Stimulated activated naive CD8-positive, alpha-beta T cell treated with anti-CD3 and anti-CD28 coated beads, Interleukin-15, amount 100 ng/mL, for 72 hours (primary cell): Measurements from ENCODE around the gene BGN.

Experiments used
- ATAC-seq: fragments of 150-1000 bp; cut with Tn5 transposase; 2 replicates; pipeline ENCODE4 v1.10.0; 2021; ENCODE audit warnings: mild to moderate bottlenecking, moderate library complexity
- DNase-seq, 2 donors: peaks; one replicate each; pipeline ENCODE4 v3.0.0; 2021 to 2022
- H3K27ac Mint-ChIP-seq, 2 donors: one replicate each; pipeline ENCODE4 v1.8.0; 2022; ENCODE audit warnings: mild to moderate bottlenecking in 2 of 2, mixed read lengths in 2 of 2, moderate library complexity in 2 of 2
- H3K27me3 Mint-ChIP-seq: one replicate; pipeline ENCODE4 v1.8.0; 2022; ENCODE audit warnings: mixed read lengths
- H3K4me1 Mint-ChIP-seq: one replicate; pipeline ENCODE4 v1.8.0; 2022; ENCODE audit warnings: mild to moderate bottlenecking, mixed read lengths
- H3K4me3 Mint-ChIP-seq, 2 donors: one replicate each; pipeline ENCODE4 v1.8.0; 2022; ENCODE audit warnings: mild to moderate bottlenecking in 2 of 2, mixed read lengths in 2 of 2, moderate library complexity in 1 of 2
- H3K9me3 Mint-ChIP-seq, 2 donors: one replicate each; pipeline ENCODE4 v1.8.0; 2022; ENCODE audit warnings: mixed read lengths in 2 of 2

Gene BGN

GRCh38 chrX:153456704-153457103, 38.1 kb upstream of the BGN start:
- Mint-ChIP-seq H3K4me1 (no peaks in the 10 kb centered on the region), H3K4me3 (no peak overlapping the region), H3K27ac (peak overlapping the region in 1 of 2 donors; percentile 67), H3K9me3 (no peaks in the 10 kb centered on the region), H3K27me3 (no peaks in the 10 kb centered on the region)
- DNase-seq = no peak
- no peak for ATAC-seq

DNA sequence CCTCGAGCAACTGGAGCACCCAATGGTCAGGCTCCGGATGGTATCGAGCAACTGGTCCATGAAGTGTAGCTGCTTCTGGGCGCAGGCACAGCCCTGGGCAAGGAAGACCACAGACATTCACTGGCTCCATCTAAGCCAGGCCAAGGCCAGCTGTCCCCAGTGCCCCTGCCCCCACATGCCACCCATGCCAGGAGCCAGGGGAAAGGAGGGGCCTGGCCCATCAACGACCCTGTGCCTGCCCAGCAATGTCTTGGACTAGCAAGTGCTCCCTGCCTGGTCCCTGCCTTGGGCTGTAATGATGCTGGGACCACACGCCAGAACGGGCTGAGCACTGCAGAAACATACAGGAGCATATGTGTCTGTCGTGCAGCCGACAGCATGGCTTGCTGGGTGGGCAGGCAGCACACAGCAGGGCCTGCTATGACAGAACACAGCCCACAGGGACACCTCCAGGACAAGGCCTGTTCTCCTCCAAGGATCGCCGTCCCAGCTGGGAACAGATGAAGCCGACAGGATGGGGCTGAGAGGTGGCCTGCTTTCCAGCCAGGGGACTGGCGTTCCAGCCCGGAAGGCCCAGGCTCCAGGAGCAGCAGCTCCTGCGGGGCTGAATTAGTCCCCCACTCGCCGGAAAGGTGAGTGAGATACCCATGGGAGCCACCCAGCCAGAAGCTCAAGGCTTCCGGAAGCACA, 37.5 kb upstream of the BGN start:
- Mint-ChIP-seq H3K9me3 (no peaks in the 10 kb centered on the region), H3K4me1 (no peaks in the 10 kb centered on the region), H3K27ac (peak overlapping the region in 1 of 2 donors; percentile 34), H3K4me3 (no peak overlapping the region), H3K27me3 (no peaks in the 10 kb centered on the region)
- ATAC-seq (no peak), DNase-seq (no peak)

GRCh38 chrX:153457827-153458466, 36.8 kb upstream of the BGN start:
- Mint-ChIP-seq H3K27me3 (no peaks in the 10 kb centered on the region), H3K4me1 (no peaks in the 10 kb centered on the region), H3K9me3 (no peaks in the 10 kb centered on the region), H3K4me3 (no peak overlapping the region), H3K27ac (peak overlapping the region in 1 of 2 donors; percentile 40)
- ATAC-seq (no peak), DNase-seq (no peak)

GRCh38 chrX:153458476-153458875, 36.3 kb upstream of the BGN start:
- Mint-ChIP-seq H3K4me3 (no peak overlapping the region), H3K27ac (no peak overlapping the region), H3K27me3 (no peaks in the 10 kb centered on the region), H3K9me3 (no peaks in the 10 kb centered on the region), H3K4me1 (peaks cover under 1% of the 10 kb centered on the region)
- no peak for DNase-seq
- no peak for ATAC-seq

- DNase-seq = no peak
Observed at GRCh38 chrX:153459986-153460385, 34.8 kb upstream of the BGN start.

GRCh38 chrX:153460826-153461225, 34.0 kb upstream of the BGN start:
- Mint-ChIP-seq H3K4me3 (no peak overlapping the region), H3K27ac (no peak overlapping the region)

More at GRCh38 chrX:153459986-153460385, 34.8 kb upstream of the BGN start:
- no peaks in the 10 kb centered on the region for H3K9me3 Mint-ChIP-seq
- no peak overlapping the region for H3K27ac Mint-ChIP-seq
- no peak for ATAC-seq
- H3K27me3 Mint-ChIP-seq = no peaks in the 10 kb centered on the region
- H3K4me3 Mint-ChIP-seq = no peak overlapping the region
- peaks cover 6% of the 10 kb centered on the region for H3K4me1 Mint-ChIP-seq

DNA sequence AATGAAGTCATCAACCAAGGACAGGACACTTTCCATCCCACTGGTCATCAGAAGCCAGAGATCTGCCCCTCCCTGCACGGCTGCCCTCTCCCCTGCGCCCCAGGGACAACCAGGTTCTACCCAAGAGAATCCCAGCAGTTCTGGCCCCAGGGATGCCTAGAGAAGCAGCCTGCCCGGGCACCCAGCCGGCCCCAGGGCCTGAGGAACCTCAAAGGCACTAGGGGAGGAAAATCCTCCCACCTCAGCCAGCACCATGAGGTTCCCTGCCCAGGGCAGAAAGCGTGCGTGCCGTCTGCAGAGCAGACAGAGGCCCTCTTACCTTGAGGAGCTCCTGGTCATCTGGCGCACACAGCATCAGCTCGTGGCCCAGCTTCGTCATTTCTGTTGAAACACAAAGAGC, 32.5 kb upstream of the BGN start:
- H3K9me3 Mint-ChIP-seq = no peaks in the 10 kb centered on the region
- ATAC-seq (no peak), DNase-seq (no peak)
- peaks cover 9% of the 10 kb centered on the region for H3K4me1 Mint-ChIP-seq
- H3K27ac Mint-ChIP-seq = no peak overlapping the region
- no peak overlapping the region for H3K4me3 Mint-ChIP-seq
- no peaks in the 10 kb centered on the region for H3K27me3 Mint-ChIP-seq

More at GRCh38 chrX:153460826-153461225, 34.0 kb upstream of the BGN start:
- no peaks in the 10 kb centered on the region for H3K9me3 Mint-ChIP-seq
- DNase-seq (peak; percentile 32 to 36), ATAC-seq (peak; percentile 66)
- H3K27me3 Mint-ChIP-seq = no peaks in the 10 kb centered on the region
- H3K4me1 Mint-ChIP-seq = peaks cover 6% of the 10 kb centered on the region

- Mint-ChIP-seq H3K27ac (peak overlapping the region; percentile 62 to 64), H3K4me1 (peaks cover 17% of the 10 kb centered on the region), H3K9me3 (no peaks in the 10 kb centered on the region), H3K27me3 (no peaks in the 10 kb centered on the region), H3K4me3 (no peak overlapping the region)
- DNase-seq (no peak), ATAC-seq (no peak)
Observed at GRCh38 chrX:153463031-153463430, 31.7 kb upstream of the BGN start.

DNA sequence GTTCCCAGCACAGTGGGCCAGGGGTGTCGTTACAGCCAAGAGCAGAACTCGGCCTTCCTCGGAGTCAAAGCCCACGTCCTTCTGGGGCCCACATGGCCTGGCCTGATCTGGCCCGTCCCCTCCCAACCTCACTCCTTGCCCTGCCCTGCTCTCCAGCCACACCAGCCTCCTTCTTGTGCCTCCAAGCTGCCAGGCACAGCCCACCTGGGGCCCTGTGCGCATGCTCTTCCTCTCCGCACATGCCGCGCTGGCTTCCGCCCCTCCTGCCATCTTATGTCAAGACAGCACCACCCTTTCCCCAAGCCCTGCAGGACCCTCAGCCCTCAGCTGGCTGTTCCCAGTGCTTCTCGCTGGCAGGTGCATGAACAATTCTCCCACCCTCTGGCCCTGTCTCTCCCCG, 31.2 kb upstream of the BGN start:
- H3K9me3 Mint-ChIP-seq = no peaks in the 10 kb centered on the region
- peak overlapping the region in 1 of 2 donors; percentile 62 for H3K27ac Mint-ChIP-seq
- H3K4me1 Mint-ChIP-seq = peaks cover 22% of the 10 kb centered on the region
- DNase-seq = no peak
- ATAC-seq = no peak
- no peaks in the 10 kb centered on the region for H3K27me3 Mint-ChIP-seq
- H3K4me3 Mint-ChIP-seq = no peak overlapping the region

DNA sequence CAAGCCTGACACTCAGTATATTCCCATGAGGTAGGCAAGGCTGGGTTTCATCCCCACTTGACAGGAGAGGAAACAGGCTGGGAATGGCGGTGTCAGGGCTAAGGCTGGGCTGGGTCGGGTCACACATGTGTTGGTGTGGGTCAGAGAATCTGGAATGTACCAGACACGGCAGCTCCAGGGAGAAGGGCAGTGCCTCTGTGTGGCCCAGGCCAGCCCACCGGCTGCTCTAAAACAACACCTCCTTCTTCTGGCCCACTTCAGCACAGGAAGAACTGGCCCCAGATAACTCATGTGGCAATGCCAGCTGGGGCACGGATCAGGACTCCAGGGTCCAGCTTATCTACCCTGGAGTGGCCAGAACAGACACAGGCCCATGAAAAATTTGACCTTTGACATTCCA, 30.7 kb upstream of the BGN start:
- Mint-ChIP-seq H3K27me3 (no peaks in the 10 kb centered on the region), H3K27ac (no peak overlapping the region), H3K4me1 (peaks cover 26% of the 10 kb centered on the region), H3K4me3 (no peak overlapping the region), H3K9me3 (no peaks in the 10 kb centered on the region)
- DNase-seq = no peak
- ATAC-seq = no peak

GRCh38 chrX:153465691-153466380, 28.9 kb upstream of the BGN start:
- ATAC-seq (no peak), DNase-seq (no peak)
- Mint-ChIP-seq H3K27me3 (no peaks in the 10 kb centered on the region), H3K27ac (no peak overlapping the region), H3K4me3 (no peak overlapping the region), H3K4me1 (peaks cover 26% of the 10 kb centered on the region), H3K9me3 (no peaks in the 10 kb centered on the region)

- H3K9me3 Mint-ChIP-seq = no peaks in the 10 kb centered on the region
- no peak overlapping the region for H3K4me3 Mint-ChIP-seq
- H3K27ac Mint-ChIP-seq = peak overlapping the region; percentile 65 to 93
- H3K27me3 Mint-ChIP-seq = no peaks in the 10 kb centered on the region
- no peak for DNase-seq
- peaks cover 32% of the 10 kb centered on the region for H3K4me1 Mint-ChIP-seq
- no peak for ATAC-seq
Observed at GRCh38 chrX:153468008-153468580, 26.7 kb upstream of the BGN start.

- ATAC-seq (peak; percentile 48), DNase-seq (peak in 1 of 2 donors; percentile 57)
- H3K27me3 Mint-ChIP-seq = no peaks in the 10 kb centered on the region
- peaks cover 32% of the 10 kb centered on the region for H3K4me1 Mint-ChIP-seq
- H3K27ac Mint-ChIP-seq = peak overlapping the region; percentile 40 to 91
- H3K4me3 Mint-ChIP-seq = peak overlapping the region; percentile 82 to 85
- no peaks in the 10 kb centered on the region for H3K9me3 Mint-ChIP-seq
Observed at GRCh38 chrX:153469811-153470410, 24.9 kb upstream of the BGN start.

DNA sequence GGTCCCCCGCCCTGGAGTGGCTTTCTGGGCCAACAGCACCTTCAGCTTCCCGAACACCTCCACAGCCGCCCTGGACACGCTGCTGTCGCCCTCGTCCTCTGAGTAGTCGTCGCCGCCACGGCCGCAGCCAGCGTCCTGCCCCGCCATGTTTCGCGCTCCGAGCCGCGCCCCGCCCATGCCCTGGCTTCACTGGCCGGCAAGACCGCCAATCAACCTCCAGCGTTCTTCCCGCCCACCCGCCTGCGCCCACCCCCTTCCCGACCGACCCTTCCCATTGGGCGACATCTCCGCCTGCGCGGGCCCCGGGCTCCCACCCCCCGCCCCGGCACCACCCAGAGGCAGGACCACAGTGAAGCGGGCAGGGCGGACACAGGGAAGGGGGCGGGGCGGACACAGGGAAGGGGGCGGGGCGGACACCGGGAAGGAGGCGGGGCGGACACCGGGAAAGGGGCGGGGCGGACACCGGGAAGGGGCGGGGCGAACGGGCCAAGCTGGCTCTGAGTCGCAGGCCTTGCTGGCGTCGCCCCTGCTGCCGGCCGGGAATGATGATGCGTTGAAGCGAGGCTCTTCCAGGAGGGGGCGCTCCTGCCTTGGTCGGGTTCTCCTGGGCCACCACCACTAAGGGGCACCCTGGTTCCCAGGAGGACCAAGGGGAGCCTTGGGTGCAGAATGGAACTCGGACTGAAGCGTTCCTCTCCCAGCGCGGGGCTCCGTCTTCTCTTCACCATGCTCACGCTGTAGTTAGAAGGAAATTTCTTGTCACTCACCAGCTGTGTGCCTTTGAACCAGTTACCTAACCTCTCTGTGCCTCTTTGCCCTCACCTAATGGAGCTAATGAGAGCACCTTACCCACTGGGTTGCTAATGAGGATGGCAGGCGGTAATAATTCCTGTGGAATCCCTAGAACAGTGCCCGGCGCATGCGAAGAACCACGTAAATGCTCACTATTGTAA, 24.1 kb upstream of the BGN start, which contains the start of gene HAUS7:
HAUS7 (minus strand) TSS at position 166 of the 953 bp plus-strand sequence; CDS start at position 147, 19 bp downstream.
- peak; percentile 79 to 89 for DNase-seq
- H3K4me3 Mint-ChIP-seq = peak within 1 kb of the TSS; percentile 82 to 85
- peak; percentile 88 for ATAC-seq
- no peaks in the 10 kb centered on the region for H3K9me3 Mint-ChIP-seq
- peak within 1 kb of the TSS; percentile 65 to 91 for H3K27ac Mint-ChIP-seq
- peaks cover 32% of the 10 kb centered on the region for H3K4me1 Mint-ChIP-seq
- H3K27me3 Mint-ChIP-seq = no peaks in the 10 kb centered on the region
